Ishikawa (cell line): ENCODE results near the gene CIITA.

Experiments used
- CEBPB ChIP-seq: IDR thresholded peaks from 2 replicates; pipeline ENCODE4 v1.6.1; 2012
- CREB1 ChIP-seq: IDR thresholded peaks from 2 replicates; pipeline ENCODE4 v1.6.1; 2012; ENCODE audit warnings: low read depth
- EGR1 ChIP-seq: IDR thresholded peaks from 2 replicates; pipeline ENCODE4 v1.6.1; 2012
- EP300 ChIP-seq: IDR thresholded peaks from 2 replicates; pipeline ENCODE4 v1.6.1; 2012; ENCODE audit warnings: borderline replicate concordance
- FOXM1 ChIP-seq: IDR thresholded peaks from 2 replicates; pipeline ENCODE4 v1.6.1; 2012; ENCODE audit warnings: low read depth, borderline replicate concordance
- NFIC ChIP-seq: IDR thresholded peaks from 2 replicates; pipeline ENCODE4 v1.6.1; 2012
- RAD21 ChIP-seq: IDR thresholded peaks from 2 replicates; pipeline ENCODE4 v1.6.1; 2012; ENCODE audit warnings: low read depth
- TAF1 ChIP-seq: IDR thresholded peaks from 2 replicates; pipeline ENCODE4 v1.6.1; 2012; ENCODE audit warnings: low read depth, mild to moderate bottlenecking
- TCF12 ChIP-seq: IDR thresholded peaks from 2 replicates; pipeline ENCODE4 v1.6.1; 2012; ENCODE audit warnings: low read depth
- TEAD4 ChIP-seq: IDR thresholded peaks from 2 replicates; pipeline ENCODE4 v1.6.1; 2012
- YY1 ChIP-seq: IDR thresholded peaks from 2 replicates; pipeline ENCODE4 v1.6.1; 2012; ENCODE audit warnings: low read depth
- ZBTB7A ChIP-seq: IDR thresholded peaks from 2 replicates; pipeline ENCODE4 v1.6.1; 2012; ENCODE audit warnings: low read depth
- TF ChIP-seq, protein P1 (sequence below): IDR thresholded peaks from 2 replicates; pipeline ENCODE4 v1.6.1; 2012; ENCODE audit warnings: low read depth, mild to moderate bottlenecking
- TF ChIP-seq, protein P2 (sequence below): IDR thresholded peaks from 2 replicates; pipeline ENCODE4 v1.6.1; 2012
- TF ChIP-seq, protein P3 (sequence below): IDR thresholded peaks from 2 replicates; pipeline ENCODE4 v1.6.1; 2012

CIITA gene

DNA sequence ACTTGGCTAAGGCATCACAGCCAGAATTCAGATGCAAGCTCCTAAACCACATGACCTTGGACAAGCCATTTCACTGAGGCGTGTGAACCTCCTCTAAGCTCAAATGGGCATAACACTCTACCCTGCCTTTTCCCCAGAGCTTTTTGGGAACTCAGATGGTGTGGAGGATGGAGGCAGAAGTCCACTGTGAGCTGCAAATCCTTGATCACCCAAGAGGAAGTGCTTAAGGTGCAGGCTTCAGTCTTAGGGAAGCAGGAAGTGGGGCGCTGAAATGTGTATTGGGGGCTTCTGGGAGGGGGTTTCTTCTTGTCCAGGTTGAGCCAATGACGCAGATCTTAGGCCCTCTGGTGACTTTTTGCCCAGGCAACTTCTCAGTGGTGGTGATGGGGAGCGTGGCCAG, 12.9 kb downstream of the CIITA start:
- no peak for TF ChIP-seq NFIC
- no peak for TF ChIP-seq TAF1
- no peak for TF ChIP-seq ZBTB7A
- TF ChIP-seq EP300: no peak
- no peak for TF ChIP-seq CEBPB
- no peak for TF ChIP-seq TEAD4
- TF ChIP-seq RAD21: no peak
- TF ChIP-seq CREB1: no peak
- TF ChIP-seq EGR1: no peak
- TF ChIP-seq YY1: no peak
- TF ChIP-seq FOXM1: no peak
- no peak for TF ChIP-seq TCF12
- TF ChIP-seq, protein P1, sequence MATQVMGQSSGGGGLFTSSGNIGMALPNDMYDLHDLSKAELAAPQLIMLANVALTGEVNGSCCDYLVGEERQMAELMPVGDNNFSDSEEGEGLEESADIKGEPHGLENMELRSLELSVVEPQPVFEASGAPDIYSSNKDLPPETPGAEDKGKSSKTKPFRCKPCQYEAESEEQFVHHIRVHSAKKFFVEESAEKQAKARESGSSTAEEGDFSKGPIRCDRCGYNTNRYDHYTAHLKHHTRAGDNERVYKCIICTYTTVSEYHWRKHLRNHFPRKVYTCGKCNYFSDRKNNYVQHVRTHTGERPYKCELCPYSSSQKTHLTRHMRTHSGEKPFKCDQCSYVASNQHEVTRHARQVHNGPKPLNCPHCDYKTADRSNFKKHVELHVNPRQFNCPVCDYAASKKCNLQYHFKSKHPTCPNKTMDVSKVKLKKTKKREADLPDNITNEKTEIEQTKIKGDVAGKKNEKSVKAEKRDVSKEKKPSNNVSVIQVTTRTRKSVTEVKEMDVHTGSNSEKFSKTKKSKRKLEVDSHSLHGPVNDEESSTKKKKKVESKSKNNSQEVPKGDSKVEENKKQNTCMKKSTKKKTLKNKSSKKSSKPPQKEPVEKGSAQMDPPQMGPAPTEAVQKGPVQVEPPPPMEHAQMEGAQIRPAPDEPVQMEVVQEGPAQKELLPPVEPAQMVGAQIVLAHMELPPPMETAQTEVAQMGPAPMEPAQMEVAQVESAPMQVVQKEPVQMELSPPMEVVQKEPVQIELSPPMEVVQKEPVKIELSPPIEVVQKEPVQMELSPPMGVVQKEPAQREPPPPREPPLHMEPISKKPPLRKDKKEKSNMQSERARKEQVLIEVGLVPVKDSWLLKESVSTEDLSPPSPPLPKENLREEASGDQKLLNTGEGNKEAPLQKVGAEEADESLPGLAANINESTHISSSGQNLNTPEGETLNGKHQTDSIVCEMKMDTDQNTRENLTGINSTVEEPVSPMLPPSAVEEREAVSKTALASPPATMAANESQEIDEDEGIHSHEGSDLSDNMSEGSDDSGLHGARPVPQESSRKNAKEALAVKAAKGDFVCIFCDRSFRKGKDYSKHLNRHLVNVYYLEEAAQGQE: no peak
- TF ChIP-seq, protein P2, sequence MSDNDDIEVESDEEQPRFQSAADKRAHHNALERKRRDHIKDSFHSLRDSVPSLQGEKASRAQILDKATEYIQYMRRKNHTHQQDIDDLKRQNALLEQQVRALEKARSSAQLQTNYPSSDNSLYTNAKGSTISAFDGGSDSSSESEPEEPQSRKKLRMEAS: no peak
- TF ChIP-seq, protein P3, sequence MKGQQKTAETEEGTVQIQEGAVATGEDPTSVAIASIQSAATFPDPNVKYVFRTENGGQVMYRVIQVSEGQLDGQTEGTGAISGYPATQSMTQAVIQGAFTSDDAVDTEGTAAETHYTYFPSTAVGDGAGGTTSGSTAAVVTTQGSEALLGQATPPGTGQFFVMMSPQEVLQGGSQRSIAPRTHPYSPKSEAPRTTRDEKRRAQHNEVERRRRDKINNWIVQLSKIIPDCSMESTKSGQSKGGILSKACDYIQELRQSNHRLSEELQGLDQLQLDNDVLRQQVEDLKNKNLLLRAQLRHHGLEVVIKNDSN: no peak

DNA sequence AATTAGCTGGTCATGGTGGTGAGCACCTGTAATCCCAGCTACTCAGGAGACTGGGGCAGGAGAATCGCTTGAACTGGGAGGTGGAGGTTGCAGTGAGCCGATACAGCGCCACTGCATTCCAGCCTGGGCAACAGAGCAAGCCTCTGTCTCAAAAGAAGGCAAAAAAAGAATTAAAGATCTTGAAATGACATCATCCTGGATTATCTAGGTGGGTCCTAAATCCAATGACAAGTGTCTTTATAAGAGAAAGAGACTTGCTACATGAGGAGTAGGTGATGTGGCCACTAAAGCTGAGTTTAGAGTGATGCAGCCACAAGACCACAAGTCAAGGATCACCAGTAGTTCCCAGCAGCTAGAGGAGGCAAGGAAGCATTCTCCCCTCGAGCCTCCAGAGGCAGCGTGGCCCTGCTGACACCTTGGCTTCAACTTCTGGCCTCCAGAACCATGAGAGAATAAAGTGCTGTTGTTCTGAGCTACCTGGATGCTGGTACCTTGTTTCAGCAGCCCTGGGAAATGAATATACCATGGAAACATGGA, 15.8 kb downstream of the CIITA start:
- TF ChIP-seq CREB1 (no peak), ZBTB7A (no peak), EGR1 (no peak)

DNA sequence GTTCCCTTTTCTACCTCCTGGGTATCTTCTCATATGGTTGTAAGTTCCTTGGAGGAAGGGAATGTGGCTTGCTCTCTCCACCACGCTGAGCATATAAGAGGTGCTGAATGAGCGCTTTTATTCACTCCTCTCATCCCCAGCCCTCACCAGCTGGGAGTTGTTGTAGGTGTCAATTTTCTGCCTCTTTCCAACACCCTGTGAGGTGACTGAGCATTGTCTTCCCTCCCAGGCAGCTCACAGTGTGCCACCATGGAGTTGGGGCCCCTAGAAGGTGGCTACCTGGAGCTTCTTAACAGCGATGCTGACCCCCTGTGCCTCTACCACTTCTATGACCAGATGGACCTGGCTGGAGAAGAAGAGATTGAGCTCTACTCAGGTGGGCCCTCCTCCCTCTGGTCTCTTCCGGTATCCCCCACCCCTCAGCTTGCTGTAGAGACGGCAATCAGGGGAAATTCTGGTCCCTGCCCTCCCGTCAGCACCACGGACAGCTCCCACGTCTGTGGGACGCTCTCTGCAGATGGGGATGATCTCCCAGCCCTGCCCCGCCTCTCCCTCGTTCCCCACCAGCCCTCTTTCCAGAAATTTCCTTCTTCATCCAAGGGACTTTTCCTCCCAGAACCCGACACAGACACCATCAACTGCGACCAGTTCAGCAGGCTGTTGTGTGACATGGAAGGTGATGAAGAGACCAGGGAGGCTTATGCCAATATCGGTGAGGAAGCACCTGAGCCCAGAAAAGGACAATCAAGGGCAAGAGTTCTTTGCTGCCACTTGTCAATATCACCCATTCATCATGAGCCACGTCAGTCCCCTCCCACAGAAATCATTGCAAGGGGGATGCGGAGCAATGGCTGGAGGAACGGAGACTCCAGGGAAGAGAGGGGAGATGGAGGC, 18.3 kb downstream of the CIITA start:
- TF ChIP-seq EGR1: no peak
- no peak for TF ChIP-seq YY1
- TF ChIP-seq, protein P3: no peak
- TF ChIP-seq, protein P1: peak; percentile 96
- TF ChIP-seq, protein P2: no peak
- no peak for TF ChIP-seq RAD21

DNA sequence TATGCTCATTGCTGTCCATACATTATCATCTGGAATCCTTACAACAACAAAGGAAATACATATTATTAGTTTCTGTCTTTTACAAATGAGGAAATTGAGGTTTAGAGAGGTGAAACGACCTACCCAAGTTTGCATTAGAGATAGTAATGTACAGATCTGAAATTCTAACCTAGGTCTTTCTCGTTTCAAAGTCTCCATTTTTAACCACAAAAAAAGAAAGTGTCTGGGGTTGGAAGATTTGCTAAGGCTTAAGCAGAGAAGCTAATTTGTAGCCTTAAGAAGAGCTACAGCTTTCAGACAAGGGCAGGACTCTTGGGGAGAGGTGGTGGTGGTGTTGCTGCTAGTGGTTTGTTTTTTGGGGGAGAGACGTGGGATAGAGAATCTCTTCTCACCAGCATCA, 19.2 kb downstream of the CIITA start:
- no peak for TF ChIP-seq NFIC
- no peak for TF ChIP-seq FOXM1
- no peak for TF ChIP-seq EGR1
- TF ChIP-seq ZBTB7A: no peak
- no peak for TF ChIP-seq TAF1
- TF ChIP-seq EP300: no peak
- TF ChIP-seq, protein P1: no peak
- no peak for TF ChIP-seq YY1
- TF ChIP-seq TEAD4: no peak
- TF ChIP-seq, protein P3: no peak
- no peak for TF ChIP-seq CEBPB
- TF ChIP-seq RAD21: no peak
- no peak for TF ChIP-seq TCF12
- TF ChIP-seq, protein P2: no peak
- no peak for TF ChIP-seq CREB1
